ENCODE measurements around the gene MYH7B.

MYH7B gene

DNA sequence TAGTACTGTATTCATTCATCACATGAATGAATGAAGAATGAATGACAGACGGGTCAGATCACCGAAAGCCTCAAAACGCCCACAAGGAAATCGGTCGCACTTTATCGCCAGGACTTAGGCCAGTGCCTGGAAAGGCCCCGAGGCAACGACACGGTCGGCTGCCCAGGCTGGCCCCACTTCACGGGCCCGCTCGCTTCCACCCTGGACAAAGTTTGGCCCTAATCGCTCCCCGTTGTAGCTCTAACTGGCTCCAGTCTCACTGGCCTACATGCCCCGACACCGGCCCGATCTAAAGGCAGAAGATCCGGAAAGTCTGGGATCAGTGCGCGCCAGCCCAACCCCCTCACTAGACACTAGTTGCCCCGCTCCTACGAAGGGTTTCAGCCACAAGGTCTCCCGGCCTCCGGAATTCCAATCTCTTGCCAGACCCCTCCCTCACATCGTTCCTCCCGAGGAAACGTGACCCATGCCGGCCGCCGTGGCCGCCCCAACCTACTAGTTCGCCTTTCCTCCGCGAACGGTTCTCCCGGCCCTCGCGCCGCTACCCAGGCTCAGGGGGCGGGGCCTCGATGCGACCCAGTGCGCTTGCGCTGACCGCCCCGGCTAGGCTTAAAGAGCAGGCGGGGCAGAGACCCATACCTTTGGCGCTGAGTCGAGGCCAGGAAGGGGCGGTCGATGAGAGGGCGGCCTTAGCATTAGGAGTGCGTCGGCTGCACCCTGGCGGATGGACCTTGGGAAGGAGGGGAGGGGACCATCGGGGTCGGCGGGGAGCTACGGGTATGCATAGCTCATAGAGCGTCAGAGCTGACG, at the start of gene MYH7B, which contains the start of gene GSS:
MYH7B (plus strand) TSS at position 638 of the 810 bp plus-strand sequence. CDS start 22,138 bp downstream, outside the sequence.
GSS (minus strand) TSS at position 576 of the 810 bp plus-strand sequence. CDS start 3,954 bp downstream, outside the sequence.
- DNase-seq, result peak; percentile 88

DNA sequence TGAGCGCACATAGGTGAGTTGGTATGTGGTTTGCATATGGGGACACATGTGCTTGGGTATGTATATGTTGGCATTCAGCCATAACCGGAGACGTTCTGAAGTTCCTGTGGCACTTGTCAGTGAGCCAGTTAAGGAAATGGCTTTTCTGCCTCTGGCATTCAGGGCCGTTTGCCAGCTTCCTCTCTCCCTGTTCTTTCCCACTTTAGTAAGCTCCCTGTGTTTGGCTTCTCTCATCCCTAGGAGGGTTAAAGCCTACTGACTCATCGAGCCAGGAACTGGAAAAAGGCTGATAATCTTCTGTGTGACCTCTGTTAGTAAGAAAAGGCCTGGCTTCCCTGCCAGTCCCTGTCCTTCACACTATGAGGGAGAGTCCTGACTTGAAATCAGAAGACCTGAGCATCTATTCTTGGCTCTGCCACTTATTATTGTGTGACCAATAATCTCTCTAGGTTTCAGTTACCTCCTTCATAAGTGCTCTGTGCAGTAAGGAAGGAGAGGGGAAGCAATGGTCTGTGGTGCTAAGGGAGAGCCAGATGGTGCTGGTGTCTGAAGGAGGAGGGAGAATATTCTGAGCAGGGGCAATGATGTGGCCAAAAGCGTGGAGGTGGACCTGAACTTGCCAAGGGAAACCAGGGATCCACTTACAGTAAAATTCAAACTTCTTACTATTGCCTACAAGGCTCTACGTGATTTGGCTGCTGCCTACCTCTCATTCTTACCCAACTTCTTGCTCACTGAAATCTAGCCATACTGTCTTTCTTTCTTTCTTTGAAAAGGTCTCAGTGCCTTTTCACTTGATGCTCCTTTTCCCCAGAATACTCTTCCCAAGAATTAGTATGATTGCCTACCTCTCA, 47.8 kb upstream of the MYH7B start:
- DNase-seq, result peak; percentile 83

DNA sequence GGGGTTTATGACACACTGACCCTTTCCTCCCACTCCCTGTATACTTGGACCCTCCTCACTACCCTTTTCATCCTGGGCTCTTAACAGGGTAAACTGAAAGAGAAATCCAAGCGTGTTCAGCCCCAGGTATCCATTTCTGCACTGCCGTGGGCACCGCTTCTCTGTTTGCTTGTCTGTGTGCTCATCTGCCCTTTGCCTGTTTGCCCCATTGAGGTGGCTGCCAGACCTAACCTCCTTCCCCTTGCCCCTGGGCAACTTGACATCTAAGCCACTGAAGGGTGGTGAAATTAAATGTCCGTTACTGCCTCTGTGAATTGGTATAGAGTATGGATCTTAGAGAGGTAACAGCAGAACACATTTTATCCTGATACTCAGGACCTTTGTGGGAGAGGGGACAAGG, 40.5 kb upstream of the MYH7B start:
- DNase-seq, result no peak

DNA sequence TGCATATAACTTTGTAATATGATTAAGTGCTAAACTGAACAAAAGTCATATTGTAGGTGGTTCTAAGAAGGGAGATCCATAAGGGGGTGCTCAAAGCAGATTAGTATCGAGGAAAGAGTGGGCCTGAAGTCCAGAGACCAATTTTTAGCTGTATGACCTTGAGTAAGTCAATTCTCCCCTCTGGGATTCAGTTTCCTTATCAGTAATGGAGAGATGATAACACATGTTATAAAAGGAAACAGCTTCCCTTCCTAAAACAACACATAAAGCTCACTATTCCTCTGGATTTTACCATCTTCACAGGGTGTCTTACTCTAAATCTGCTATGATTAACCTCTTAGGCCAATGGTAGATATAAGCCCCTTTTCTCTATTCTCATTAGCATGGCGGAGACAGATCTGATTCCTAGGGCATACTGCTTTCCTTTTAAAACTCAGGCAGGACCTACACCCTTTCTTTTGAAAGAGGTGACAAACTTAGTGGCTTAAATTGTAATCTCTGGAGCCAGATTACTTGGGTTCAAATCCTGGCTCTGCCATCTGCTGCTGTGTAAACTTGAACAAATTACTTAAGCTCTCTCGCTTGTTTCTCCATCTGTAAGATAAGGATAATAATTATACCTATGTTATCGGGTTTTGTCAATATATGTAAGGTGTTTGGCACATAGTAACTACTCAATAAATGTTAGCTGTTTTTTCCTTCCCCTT, 39.8 kb upstream of the MYH7B start:
- DNase-seq, result no peak

DNA sequence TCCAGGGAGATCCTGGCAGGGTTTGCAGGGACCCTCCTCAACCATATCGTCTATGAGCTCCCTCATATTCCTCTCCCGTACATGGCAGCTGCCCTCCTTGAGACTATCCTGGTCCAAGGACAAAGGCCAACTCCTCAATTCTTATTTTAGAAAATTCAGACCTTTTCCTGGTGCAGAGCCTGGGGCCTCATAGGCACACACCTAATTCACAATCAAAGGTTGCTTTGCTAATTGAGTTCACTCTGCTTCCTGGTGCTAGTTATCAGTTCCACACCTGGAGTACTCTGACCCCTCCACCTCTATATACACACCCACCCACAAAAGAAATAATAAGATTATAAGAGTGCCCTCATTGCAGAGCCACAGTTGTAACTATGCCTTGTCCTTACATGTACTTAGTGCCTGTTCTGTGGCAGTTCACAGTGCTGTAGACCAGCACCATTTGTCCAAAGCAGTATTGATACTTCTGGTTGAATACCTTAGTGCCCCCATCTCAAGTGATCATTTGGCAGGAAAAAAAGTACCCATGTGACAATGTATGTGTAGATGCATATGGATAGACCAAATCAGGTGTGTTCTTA, 38.8 kb upstream of the MYH7B start:
- DNase-seq, result no peak

DNA sequence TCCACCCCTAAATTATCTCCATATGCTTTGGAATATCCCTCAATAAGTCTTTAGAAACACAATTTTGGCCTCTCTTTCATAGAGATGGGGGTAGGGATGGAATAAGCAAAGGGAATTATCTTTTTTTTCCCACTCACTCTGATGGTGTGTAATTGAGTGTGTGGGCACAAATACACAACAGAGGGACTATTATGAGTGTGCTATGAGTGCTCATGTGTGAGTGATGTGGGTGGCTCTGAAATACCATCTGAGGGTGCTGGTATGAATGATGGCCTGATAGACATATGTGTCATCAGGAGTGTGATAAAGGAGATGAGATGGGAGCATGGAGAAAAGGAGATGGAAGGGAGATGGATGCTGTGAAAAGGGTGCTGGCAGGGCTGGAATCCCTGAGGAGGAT, 35.6 kb upstream of the MYH7B start:
- DNase-seq, result no peak

DNA sequence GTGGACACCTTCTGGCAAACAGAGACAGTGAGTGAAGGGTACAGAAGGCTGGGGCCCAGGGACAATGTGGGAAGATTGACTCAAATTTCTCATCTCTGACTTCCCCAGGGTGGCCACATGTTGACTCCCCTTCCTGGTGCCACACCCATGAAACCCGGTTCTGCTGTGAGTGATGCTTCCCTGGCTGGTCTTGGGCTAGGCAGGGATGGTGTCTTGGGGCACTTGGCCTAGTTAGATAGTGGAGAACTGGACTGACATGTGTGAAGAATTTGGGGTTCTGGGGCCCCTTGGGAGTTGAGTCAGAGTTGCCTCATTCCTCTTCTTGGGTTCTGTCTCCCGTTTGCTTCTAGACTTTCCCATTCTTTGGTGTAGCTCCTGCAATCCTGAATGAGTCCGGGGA, 34.2 kb upstream of the MYH7B start:
- DNase-seq, result no peak

DNA sequence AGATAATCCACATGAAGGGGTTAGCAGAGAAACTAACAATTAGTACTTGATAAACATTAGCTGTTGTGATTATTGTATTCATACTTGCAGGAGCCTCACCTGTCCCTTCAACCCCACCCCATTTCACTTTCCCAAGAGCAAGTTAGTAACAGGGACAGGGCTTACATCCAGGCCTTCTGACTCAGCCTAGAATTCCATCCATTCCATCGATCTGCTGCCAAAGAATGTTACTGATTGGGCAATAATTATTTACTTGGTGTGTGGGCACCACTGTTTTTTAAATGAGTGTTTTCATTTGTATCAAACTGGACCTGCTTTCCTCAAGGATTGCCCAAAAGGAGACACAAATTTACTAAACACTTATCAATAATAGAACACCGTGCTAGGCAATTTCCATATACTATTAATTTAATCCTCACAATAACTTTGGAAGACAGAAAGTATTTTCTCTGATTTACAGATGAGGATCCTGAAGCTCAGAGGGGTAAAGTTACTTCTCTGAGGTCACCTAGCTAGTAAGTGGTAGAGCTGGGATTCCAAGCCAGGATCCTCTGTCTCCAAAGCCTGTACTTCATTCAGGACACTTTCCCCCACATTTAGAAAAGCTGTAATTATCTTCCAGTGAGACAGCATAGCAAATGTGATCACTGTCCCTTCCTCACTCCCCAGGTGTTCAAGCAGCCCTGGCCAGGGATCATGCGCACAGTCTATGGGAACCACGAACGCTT, 32.9 kb upstream of the MYH7B start:
- DNase-seq, result peak; percentile 68

DNA sequence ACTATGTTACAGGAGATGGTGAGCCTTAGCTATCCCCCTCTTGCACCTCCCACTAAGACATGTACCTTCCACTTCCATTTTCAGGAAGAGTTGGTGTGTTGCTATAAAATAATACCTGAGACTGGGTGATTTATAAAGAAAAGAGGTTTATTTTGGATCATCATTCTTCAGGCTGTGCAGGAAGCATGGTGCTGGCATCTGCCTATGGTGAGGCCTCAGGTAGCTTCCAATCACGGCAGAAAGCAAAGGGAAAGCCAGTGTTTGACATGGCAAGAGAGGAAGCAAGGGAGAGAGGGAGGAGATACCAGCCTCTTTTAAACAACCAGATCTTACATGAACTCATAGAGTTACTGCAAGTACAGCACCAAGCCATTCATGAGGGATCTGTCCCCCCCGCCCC, 32.3 kb upstream of the MYH7B start:
- no peak for DNase-seq

DNA sequence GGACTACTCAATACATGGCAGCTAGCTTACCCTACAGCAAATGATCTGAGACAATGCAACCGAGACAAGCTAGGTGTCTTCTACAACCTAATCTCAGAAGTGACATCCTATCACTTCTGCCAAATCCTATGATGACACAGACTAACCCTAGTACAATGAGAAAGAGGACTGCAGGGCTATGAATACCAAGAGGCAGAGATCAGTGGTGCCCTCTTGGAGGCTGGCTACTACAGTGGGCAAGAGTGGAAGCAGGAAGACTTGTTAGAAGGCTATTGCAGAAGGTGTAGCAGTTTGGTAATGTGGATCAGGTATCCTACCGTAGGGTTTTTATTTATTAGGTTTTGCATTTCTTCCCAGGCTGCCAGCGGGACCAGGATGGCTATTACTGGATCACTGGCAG, 30.3 kb upstream of the MYH7B start:
- DNase-seq, result no peak

DNA sequence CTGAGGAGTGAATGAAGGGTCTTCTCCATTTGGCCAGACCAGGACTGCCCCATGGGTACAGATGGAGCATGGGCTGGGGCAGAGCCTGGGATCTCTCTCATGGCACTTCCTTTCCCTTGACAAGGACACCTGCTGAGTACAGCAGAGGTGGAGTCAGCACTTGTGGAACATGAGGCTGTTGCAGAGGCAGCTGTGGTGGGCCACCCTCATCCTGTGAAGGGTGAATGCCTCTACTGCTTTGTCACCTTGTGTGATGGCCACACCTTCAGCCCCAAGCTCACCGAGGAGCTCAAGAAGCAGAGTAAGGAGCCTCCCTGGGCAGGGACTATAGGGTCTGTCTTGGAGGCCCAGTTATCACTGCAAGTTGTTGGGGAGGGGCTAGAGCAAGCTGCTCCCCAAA, 29.7 kb upstream of the MYH7B start:
- no peak for DNase-seq

DNA sequence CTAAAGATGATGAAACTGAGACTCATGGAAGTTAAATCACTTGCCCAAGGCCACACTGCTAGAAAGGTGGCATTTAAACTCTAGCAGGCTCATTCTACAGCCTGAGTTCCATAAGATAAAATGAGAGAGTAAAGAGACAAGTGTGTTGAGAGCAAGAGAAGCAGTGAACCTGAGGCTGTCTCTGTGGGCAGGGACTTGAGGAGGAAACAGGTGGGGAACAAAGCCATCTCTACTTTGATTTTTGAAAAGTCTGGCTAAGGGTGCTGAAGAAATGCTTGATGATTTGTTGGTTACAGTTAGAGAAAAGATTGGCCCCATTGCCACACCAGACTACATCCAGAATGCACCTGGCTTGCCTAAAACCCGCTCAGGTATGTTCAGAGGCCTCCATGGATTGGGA, 29.1 kb upstream of the MYH7B start:
- DNase-seq, result no peak

DNA sequence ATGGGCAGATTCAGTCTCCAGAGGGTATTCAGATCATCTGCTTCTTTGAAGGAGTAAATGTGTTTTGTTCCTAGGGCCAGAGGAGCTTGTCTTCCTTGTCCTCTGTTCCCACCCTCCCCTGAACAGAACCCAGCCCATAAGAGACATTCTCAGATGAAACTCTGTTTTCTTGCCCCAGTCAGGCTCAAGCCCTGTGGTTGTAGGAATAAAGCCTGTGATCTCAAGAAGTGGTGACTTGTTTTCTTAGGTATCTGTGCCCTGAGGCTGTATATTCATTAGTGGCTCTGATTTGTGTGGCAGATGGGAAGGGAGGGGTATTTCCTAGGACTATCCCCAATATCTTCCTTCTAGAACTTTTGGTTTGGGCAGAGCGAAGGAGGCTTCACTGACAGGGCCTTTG, 27.9 kb upstream of the MYH7B start:
- peak; percentile 73 for DNase-seq

DNA sequence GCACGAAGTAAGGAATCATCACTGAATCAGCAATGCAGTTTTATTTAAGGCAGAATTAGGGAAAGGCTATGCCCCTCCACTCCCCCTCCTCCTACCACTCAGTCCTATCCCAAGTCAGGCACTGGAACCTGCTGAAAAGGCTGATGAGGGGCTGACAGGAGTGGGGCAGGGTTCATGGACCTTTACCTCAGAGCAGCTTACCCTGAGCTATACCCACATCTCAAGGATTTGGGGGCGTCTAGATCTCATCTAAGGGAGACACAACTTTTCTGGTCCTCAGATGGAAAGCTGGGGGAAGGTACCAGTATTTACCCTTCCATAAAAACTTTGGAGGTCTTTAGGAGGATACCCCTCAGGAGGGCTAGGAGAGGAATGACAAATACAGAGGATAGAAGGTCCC, 27.3 kb upstream of the MYH7B start:
- DNase-seq, result no peak

DNA sequence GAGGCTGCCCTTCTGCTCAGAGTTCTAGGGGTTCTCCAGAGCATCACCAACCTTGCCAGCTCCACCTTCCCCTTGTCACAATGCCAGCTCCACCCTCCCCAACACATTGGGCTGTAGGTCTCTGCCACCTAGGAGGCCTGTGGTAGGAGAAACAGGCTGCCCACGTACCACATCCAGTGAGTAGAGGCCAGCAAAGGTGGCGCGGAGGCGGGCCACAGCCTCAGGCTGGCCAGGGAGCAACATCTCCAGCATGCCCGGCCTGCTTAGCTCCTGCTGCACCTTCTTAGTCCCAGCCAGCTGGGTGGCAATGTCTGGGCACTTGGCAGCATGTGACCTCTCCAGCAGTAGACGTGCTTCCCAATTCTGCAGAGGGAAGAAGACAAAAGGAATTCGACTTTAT, 23.9 kb upstream of the MYH7B start:
- DNase-seq, result no peak

DNA sequence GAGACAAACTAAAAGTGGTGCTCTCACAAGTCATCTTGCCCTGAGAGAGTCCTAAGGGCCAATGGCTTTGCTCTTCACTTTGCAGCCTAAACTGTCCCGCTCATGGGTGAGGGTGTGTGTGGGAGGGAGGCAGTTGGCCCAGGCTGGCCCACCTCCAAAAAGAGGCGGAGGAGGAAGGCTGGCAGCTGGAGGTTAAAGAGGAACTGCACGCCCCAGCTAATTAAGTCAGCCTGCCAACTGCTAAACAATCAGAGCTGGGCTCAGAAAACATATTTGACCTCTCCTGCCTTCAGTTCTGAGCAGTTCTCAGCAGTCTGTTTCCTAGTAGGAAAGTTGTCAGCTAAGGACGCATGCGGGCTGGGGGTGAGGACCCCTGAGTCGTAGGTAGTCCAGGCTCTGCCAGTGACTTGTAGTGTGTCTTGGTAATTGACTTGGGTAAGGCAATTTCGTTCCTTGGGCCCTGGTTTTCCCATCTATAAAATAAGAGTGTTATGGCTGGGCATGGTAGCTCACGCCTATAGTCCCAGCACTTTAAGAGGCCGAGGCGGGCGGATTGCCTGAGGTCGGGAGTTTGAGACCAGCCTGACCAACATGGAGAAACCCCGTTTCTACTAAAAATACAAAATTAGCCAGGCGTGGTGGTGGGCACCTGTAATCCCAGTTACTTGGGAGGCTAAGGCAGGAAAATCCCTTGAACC, 17.1 kb upstream of the MYH7B start:
- DNase-seq, result no peak

DNA sequence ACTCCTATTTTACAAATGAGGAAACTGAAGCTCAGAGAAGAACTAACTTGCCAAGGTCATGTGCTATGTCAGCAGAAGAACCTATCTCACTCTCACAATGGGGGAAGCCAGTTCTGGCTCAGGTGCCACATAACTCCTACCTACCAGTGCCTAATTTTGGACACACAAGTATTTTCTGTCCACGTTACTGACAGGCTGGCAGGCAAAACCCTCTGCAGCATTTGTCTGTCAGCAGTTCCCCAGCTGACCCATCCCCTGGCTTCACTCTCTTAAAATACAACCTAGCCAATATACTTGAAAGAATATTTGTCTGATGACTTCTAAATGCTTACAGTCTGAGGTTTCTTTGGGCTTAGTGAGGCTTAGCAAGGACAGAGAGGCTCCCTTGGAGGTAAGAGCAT, 15.6 kb upstream of the MYH7B start:
- no peak for DNase-seq

DNA sequence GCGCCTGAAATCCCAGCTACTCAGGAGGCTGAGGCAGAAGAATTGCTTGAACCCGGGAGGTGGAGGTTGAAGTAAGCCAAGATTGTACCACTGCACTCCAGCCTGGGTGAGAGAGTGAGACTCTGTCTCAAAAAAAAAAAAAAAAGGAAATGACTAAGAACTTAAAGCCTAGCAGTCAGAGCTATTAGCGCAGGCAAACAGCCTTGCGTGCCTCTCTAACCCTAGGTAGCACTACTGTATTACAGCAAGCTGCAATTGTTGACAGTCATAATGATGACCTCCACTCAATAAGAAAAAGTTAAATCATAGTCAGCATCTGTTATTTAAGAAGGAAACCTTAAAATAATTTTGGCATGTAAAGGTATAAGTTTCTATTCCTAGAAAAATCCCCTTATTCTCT, 14.4 kb upstream of the MYH7B start:
- DNase-seq, result no peak

DNA sequence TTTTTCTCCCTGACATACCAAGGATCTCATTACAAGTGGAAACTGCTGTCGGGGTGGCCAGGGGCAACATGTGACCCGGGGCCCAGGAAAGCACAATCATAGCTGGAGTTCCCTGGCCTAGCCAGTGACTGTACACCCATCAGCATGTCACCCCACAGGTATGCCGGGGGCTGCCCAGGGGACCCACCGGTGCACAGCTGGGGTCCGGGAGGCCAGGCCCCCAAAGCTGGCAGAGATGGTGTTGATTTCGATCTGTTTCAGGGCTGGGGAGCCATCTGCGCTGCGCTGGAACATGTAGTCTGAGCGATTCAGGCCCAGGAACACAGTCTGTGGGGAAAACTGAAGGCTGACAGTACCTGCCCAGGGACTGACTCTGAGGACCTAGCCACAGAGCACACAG, 13.4 kb upstream of the MYH7B start:
- DNase-seq, result no peak

DNA sequence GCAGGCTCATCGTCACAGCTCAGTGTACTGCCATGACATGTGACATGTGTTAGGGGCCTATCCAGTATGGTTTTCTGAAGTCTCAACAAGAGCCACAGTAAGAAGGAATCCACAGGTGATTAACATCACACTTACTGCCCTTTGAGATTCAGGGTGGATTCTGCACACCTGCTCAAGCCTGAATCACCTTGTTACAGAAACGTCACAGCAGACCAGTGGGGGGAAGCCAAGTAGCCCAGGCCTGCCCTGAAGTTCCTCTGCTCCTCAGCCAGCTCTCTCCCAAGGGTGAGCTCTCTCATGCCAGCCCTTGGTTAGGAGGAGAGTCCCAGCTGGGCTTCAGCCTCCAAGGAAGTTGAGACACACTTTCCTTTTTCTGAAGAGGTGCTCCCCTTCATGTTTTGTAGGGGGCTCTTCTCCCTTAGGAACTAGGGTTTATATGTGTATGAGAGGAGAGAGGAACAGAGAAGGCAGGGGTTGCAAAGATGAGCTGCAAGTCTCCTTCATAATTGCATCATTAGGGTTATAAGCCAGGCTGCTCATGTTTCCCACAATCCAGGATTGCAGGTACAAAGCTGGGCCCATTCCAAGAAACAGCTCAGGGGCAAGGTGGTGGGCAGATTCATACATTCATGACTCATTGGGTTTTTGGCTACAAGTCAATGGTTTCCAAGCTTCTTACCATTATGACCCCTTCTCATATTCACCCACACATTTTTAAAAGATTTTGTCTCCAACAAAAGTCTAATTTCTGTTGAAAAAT, 11.7 kb upstream of the MYH7B start:
- no peak for DNase-seq
